CD4-positive, alpha-beta T cell (primary cell): ENCODE measurements around the gene TEX9. TPM values are rescaled to one million over a fixed set of nuclear protein-coding genes. Genes with fewer than 3 reads are reported as not detected.

Experiments used
- ATAC-seq: fragments of 200-7000 bp; cut with Tn5 transposase; one replicate; pipeline ENCODE4 v1.10.0; 2022; ENCODE audit warnings: mild to moderate bottlenecking; ENCODE audit not compliant: poor library complexity
- CTCF ChIA-PET: fragments of 350-600 bp; sonication (Branson Sonifier 250); formaldehyde crosslinking; loops from one replicate; lab custom pipeline; 2021; ENCODE audit warnings: antibody characterized with exemption, inconsistent platforms; lab: Charles Lee
- POLR2A ChIA-PET: fragments of 350-600 bp; sonication (Branson Sonifier 250); formaldehyde crosslinking; loops from one replicate; lab custom pipeline; 2021; ENCODE audit warnings: antibody characterized with exemption, inconsistent platforms; lab: Charles Lee
- DNase-seq, 14 experiments: peaks; one replicate each; pipeline ENCODE4 v3.0.0-alpha.2; 2013 to 2020; ENCODE audit warnings: mixed read lengths in 2 of 14
- H3K27ac ChIP-seq, 2 donors: one replicate each; pipeline versions ENCODE4 v1.5.1 to v1.7.0; 2013; ENCODE audit warnings: low read length in 2 of 2, low read depth in 1 of 2, mild to moderate bottlenecking in 1 of 2
- H3K27me3 ChIP-seq, 2 experiments: 1 replicate in 1 of 2; 2 replicates in 1 of 2; pipeline versions ENCODE4 v1.6.1 to v1.7.0; 2013; ENCODE audit warnings: low read length in 2 of 2, control low read depth in 1 of 2, mild to moderate bottlenecking in 1 of 2, moderate library complexity in 1 of 2; ENCODE audit not compliant: insufficient read depth in 2 of 2, control insufficient read depth in 1 of 2
- H3K36me3 ChIP-seq: one replicate; pipeline ENCODE4 v1.6.1; 2013; ENCODE audit warnings: low read length, control low read depth; ENCODE audit not compliant: insufficient read depth
- H3K4me1 ChIP-seq: one replicate; pipeline ENCODE4 v1.6.1; 2013; ENCODE audit warnings: low read length, control low read depth; ENCODE audit not compliant: insufficient read depth
- H3K4me3 ChIP-seq: one replicate; pipeline ENCODE4 v1.5.1; 2013; ENCODE audit warnings: mild to moderate bottlenecking, low read length, moderate library complexity
- H3K9me3 ChIP-seq, 2 experiments: 1 replicate in 1 of 2; 2 replicates in 1 of 2; pipeline versions ENCODE4 v1.6.1 to v1.7.0; 2013; ENCODE audit warnings: low read length in 2 of 2, mild to moderate bottlenecking in 2 of 2, control low read depth in 1 of 2, moderate library complexity in 1 of 2; ENCODE audit not compliant: control insufficient read depth in 1 of 2, insufficient read depth in 1 of 2
- H3K27ac Mint-ChIP-seq: one replicate; pipeline ENCODE4 v1.8.0; 2020; ENCODE audit warnings: mixed read lengths
- H3K27me3 Mint-ChIP-seq: one replicate; pipeline ENCODE4 v1.8.0; 2021; ENCODE audit warnings: mixed read lengths
- H3K36me3 Mint-ChIP-seq: one replicate; pipeline ENCODE4 v1.8.0; 2021; ENCODE audit warnings: low read depth, mixed read lengths
- H3K4me1 Mint-ChIP-seq: one replicate; pipeline ENCODE4 v1.8.0; 2021; ENCODE audit warnings: low read depth, mixed read lengths
- H3K4me3 Mint-ChIP-seq: one replicate; pipeline ENCODE4 v1.8.0; 2020; ENCODE audit warnings: mild to moderate bottlenecking, mixed read lengths
- H3K9me3 Mint-ChIP-seq: one replicate; pipeline ENCODE4 v1.8.0; 2020; ENCODE audit warnings: mixed read lengths
- intact Hi-C, 2 experiments: fragments of 100-400 bp; cut with DNase I in 1 of 2; cut with micrococcal nuclease in 1 of 2; formaldehyde crosslinking; loops; one replicate each; pipeline versions ENCODE4 v1.15.1 to v1.9.0; 2023 to 2025; cut with DNase I, micrococcal nuclease
- total RNA-seq, 174 experiments: library from RNA in 2 of 174; stranded (reverse) in 2 of 174; gene quantifications; one replicate each; pipeline ENCODE4 v1.2.3 and lab custom pipeline; 2021 to 2026
- TF ChIP-seq, protein P1 (sequence below): fragments of 200-600 bp; IDR thresholded peaks from one replicate; pipeline ENCODE4 v1.8.0; 2022; ENCODE audit warnings: antibody characterized with exemption, mild to moderate bottlenecking

Gene TEX9
- total RNA-seq, 2 experiments from 2014 or later = 1.3 to 1.6 TPM

- POLR2A ChIA-PET = no interaction called here
- H3K27ac ChIP-seq = no peak overlapping the region
- TF ChIP-seq, protein P1, sequence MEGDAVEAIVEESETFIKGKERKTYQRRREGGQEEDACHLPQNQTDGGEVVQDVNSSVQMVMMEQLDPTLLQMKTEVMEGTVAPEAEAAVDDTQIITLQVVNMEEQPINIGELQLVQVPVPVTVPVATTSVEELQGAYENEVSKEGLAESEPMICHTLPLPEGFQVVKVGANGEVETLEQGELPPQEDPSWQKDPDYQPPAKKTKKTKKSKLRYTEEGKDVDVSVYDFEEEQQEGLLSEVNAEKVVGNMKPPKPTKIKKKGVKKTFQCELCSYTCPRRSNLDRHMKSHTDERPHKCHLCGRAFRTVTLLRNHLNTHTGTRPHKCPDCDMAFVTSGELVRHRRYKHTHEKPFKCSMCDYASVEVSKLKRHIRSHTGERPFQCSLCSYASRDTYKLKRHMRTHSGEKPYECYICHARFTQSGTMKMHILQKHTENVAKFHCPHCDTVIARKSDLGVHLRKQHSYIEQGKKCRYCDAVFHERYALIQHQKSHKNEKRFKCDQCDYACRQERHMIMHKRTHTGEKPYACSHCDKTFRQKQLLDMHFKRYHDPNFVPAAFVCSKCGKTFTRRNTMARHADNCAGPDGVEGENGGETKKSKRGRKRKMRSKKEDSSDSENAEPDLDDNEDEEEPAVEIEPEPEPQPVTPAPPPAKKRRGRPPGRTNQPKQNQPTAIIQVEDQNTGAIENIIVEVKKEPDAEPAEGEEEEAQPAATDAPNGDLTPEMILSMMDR = no peak
- no peaks in the 10 kb centered on the region for H3K9me3 ChIP-seq
- no peaks in the 10 kb centered on the region for H3K9me3 Mint-ChIP-seq
- H3K4me3 ChIP-seq = no peak overlapping the region
- no peaks in the 10 kb centered on the region for H3K36me3 ChIP-seq
- H3K4me3 Mint-ChIP-seq = no peak overlapping the region
- H3K4me1 ChIP-seq = no peaks in the 10 kb centered on the region
- peaks cover 5% of the 10 kb centered on the region for H3K27me3 Mint-ChIP-seq
- intact Hi-C loops = no loop called here
- H3K36me3 Mint-ChIP-seq = no peaks in the 10 kb centered on the region
- no peaks in the 10 kb centered on the region for H3K4me1 Mint-ChIP-seq
- ATAC-seq = no peak
- no peak for DNase-seq
- H3K27ac Mint-ChIP-seq = no peak overlapping the region
- H3K27me3 ChIP-seq = peaks cover 0 to 8% of the 10 kb centered on the region in 2 experiments
- CTCF ChIA-PET = no interaction called here
Measured at GRCh38 chr15:56432304-56432703, 67.1 kb downstream of the TEX9 start.

GRCh38 chr15:56440214-56440770 lies 75.1 kb downstream of the TEX9 start:
- no peaks in the 10 kb centered on the region for H3K4me1 ChIP-seq
- no peaks in the 10 kb centered on the region for H3K36me3 Mint-ChIP-seq
- ChIA-PET CTCF (interaction anchor here (0.6 kb wide), 1 partner anchor 981 kb away, joined by 3 read pairs; no protein-coding TSS in a partner anchor), POLR2A (no interaction called here)
- no peaks in the 10 kb centered on the region for H3K9me3 ChIP-seq
- no peak for ATAC-seq
- TF ChIP-seq, protein P1 = no peak
- H3K4me3 Mint-ChIP-seq = no peak overlapping the region
- no peak overlapping the region for H3K27ac ChIP-seq
- H3K9me3 Mint-ChIP-seq = no peaks in the 10 kb centered on the region
- H3K4me3 ChIP-seq = no peak overlapping the region
- no peaks in the 10 kb centered on the region for H3K27me3 ChIP-seq
- intact Hi-C loops = no loop called here
- no peaks in the 10 kb centered on the region for H3K36me3 ChIP-seq
- no peak for DNase-seq
- no peaks in the 10 kb centered on the region for H3K27me3 Mint-ChIP-seq
- no peaks in the 10 kb centered on the region for H3K4me1 Mint-ChIP-seq
- H3K27ac Mint-ChIP-seq = no peak overlapping the region

- no peak overlapping the region for H3K4me3 Mint-ChIP-seq
- no peaks in the 10 kb centered on the region for H3K27me3 Mint-ChIP-seq
- Histone ChIP-seq H3K36me3 (no peaks in the 10 kb centered on the region), H3K4me1 (no peaks in the 10 kb centered on the region), H3K9me3 (no peaks in the 10 kb centered on the region), H3K27ac (no peak overlapping the region), H3K27me3 (no peaks in the 10 kb centered on the region), H3K4me3 (no peak overlapping the region)
- CTCF ChIA-PET = no interaction called here
- TF ChIP-seq, protein P1 = no peak
- POLR2A ChIA-PET = no interaction called here
- ATAC-seq = no peak
- intact Hi-C loops = no loop called here
- no peaks in the 10 kb centered on the region for H3K36me3 Mint-ChIP-seq
- no peaks in the 10 kb centered on the region for H3K9me3 Mint-ChIP-seq
- H3K4me1 Mint-ChIP-seq = no peaks in the 10 kb centered on the region
- H3K27ac Mint-ChIP-seq = no peak overlapping the region
- DNase-seq = no peak
Measured at GRCh38 chr15:56442354-56442753, 77.1 kb downstream of the TEX9 start.
